ENCODE data around the gene IGSF10. TPM values are rescaled to one million over a fixed set of nuclear protein-coding genes. Genes with fewer than 3 reads are reported as not detected.

The IGSF10 gene
- polyA plus RNA-seq, 1 donor, result 3.5 TPM

DNA sequence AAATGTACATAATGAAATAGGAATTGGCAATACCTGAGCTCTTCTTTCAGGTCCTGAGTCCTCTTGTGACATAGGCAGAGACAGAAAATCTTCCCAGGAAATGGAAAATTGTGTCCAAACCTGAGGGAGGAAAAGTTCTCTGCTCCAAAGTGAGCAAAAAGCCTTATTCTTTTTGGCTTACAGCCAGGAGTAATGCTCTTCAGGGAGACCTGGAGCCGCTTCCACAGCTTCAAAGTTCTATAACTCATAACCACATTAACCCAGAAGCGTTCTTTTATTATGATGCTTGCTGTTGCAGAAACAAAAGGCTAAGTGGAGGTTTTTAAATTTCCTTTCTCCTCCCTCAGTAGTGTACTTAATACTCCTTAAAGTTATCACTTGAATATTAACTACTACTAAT, 633 bp downstream of the IGSF10 start:
- no peak for DNase-seq

GRCh38 chr3:151459358-151459757, 1.5 kb downstream of the IGSF10 start:
- no peak for DNase-seq

DNA sequence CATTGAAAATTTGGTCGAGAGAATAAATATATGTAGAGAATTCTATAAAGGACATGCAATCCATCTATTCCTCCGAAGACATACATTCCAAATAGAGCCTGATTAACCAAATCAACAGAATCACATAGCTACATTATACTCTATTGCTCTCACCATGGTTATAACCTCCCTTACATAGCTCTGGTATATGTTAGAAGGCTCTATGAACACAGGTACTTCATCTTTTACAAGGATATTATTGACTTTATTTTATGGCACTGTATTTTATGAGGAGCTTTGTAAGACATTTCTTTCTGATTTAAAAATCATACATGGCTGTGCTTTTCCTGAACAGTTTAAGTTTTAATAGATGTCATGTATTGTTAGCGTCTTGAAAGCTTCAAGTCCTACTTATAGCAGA, 4.8 kb downstream of the IGSF10 start:
- DNase-seq, result no peak

- DNase-seq, result no peak
Observed at GRCh38 chr3:151452841-151453240, 8.0 kb downstream of the IGSF10 start.

DNA sequence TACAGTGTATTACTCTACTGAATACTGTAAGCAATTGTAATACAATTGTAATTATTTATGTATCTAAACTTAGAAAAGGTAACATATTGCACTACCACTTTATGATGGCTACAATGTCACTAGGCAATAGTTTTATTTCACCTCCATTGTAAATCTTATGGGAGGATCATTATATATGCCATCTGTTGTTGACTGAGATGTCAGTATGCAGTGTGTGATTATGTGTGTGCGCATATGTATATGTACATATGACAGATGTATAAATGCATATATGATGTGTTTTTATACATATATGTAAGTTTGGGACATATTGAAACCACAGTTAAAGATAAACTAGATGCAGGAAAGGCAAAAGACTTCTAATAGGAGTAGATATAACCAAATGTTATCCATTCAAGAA, 8.5 kb downstream of the IGSF10 start:
- no peak for DNase-seq

DNA sequence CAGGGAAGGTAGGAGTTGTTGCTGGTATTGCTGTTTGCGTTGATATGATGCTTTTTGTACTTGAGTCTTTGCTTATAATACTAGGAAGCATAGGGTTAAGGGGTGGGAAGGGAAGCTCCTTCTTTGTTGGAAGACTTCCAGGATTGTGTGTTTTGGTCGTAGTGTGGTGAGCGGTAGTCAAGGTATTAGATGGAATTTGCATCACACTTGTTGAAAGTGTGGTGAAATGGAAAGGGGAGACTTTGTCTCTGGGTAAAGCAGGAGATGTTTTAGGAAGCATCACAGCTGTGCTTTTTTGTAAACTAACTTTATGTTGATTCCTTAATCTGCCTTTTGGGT, 14.9 kb downstream of the IGSF10 start:
- DNase-seq, result no peak

- no peak for DNase-seq
Observed at GRCh38 chr3:151445273-151446001, 15.4 kb downstream of the IGSF10 start.

GRCh38 chr3:151443583-151443982, 17.3 kb downstream of the IGSF10 start:
- peak; percentile 44 for DNase-seq

GRCh38 chr3:151440940-151441339, 19.9 kb downstream of the IGSF10 start:
- DNase-seq, result no peak

GRCh38 chr3:151439652-151440125, 21.2 kb downstream of the IGSF10 start:
- peak; percentile 66 for DNase-seq

GRCh38 chr3:151437906-151438305, 23.0 kb downstream of the IGSF10 start:
- DNase-seq, result no peak

DNA sequence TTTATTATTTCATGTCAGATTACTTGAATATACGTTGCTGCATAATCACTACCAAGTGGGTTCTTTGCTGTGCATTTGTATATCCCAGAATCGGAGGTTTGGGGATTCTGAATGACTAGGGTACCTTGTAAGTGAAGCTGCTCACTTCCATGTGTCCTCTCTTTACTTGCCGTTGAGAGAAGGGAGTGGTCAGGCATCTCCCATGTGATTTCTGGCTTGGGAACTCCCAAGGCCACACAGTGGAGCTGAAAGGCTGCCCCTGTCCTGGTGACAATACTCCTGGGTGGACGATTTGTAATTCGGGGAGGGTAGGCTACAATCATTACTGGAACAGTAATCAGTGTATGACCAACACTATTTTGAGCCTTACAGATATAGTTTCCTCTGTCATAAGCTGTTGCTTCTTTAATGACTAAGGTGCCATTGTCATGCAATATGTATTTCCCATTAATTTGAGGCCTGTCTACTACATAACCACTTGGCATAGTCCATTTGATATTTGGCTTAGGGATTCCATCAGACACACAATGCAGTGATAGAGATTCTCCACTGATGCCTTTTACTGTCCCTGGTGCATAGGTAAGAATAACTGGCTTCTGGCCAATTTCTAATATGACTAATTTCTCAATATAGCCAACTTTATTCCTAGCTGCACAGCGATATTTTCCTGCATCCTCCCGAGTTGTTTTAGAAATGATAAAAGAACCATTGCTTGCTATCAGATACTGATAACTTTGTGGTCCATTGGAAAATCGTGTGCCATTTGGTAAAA, 24.0 kb downstream of the IGSF10 start:
- DNase-seq, result no peak

GRCh38 chr3:151434151-151434890, 26.5 kb downstream of the IGSF10 start:
- no peak for DNase-seq

DNA sequence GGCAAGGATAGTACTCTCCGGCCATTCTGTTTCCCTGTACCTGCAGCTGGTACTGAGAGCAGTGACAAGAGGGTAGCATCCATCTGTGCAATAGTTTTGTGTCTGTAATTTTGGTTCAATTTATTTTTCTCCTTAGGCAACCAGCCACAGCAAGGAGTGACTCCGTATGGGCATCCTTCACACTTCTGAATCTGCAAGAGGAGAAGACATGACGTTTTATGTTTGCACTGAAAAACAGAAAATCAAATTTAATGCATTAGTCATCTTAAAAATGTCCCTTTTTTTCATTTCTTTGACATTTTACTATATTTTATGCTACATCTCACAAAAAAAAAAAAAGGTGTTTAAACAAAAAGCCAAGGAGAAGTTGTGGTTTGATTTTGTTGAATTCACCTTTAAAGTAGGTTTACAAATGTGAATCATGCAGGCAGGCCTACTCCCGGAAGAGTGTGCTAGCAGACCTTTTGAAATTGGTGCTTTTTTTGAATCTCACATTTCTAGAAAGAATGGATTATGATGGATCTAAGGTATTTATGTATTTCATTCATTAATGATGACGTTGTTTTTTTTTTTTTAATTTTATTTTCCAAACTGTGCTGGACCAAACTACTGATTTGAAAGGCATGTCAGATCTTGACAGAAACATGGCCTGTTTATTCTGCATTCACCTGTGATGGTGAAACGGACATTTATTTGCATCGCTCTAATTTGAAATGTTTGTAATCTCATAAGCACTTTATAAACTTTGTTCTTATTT, 28.1 kb downstream of the IGSF10 start:
- no peak for DNase-seq

GRCh38 chr3:151431940-151432339, 28.9 kb downstream of the IGSF10 start:
- no peak for DNase-seq

DNA sequence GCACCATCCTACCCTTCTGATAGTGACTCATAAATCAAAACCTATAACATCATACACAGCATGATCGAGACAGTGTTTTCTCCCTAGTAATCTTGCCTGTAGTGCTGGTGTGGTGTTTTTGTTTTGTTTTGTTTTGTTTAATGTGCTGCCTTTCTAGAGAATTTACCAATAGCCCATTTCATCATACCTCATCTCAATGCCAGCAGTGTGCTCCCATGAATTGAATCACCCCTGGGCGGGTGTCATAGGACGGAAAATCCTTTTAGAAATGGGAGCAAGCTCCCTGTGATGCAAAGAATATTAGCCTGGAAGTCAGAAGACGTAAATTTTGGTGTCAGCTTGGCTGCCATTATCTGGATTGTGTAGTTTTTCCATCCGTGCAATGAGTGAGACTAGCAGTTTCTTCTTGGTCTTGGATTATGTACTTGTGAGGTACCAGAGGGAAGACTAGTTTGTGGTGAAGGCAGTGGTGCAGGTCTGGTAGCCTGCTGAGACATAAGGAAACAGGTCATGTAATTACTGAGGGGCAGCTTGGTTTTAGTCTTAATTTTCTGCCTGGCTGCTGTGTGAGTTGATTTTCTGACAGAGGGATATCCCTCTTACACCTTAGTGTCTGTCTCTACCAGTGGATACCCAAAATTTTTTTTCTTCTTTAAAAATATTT, 29.9 kb downstream of the IGSF10 start:
- DNase-seq, result no peak

GRCh38 chr3:151428386-151428785, 32.5 kb downstream of the IGSF10 start:
- DNase-seq, result no peak

DNA sequence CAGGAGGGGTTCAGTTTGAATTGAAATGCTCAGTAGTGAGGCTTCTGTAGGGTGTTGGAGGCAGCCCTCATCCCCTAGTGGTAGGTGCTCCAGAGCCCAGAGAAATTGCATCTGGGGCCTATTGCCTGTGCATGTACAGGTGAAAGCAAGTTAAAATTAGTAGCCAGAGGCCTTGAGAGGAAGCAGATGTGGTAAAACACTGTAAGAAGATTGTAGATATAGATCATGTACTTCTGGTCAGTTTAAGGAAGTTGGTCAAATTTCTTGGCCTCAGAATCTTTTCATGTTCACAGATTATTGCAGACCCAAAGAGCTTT, 34.6 kb downstream of the IGSF10 start:
- DNase-seq, result no peak

DNA sequence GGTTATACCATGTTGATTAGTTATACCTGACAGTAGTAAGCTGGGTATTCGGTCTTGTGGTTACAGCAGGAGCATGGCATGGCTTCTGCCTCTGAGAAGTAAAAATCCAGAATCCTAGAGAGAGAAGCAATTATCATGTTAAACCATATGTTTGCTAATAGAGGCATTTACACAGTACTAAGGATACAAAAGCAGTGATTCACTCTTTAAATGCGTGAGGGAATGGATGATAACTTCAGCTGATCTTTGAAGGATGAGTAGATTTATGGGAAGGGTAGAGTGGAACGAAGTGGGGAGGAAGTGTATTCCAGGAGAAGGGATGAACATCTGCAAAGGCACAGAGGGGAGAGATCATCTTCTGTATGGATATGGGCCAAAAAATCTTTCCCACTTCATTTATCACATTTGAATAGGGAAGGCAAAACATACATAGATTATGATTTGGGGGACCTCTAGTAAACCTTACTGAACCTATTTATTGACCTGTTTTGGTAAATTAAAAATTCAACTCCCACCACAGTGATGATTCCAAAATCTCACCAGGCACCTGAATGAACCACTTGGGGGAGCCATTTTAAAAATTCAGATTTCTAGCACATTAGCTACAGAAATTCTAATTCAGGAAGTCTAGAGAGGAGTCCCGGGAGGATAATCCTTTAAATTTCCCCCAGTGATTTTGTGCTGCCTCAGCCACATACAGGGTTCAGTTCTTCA, 35.1 kb downstream of the IGSF10 start:
- DNase-seq, result no peak

- DNase-seq, result no peak
Observed at GRCh38 chr3:151423091-151423490, 37.8 kb downstream of the IGSF10 start.

GRCh38 chr3:151421938-151422337, 38.9 kb downstream of the IGSF10 start:
- no peak for DNase-seq
